GM12891 (cell line): ENCODE data around the gene TTC28.

Source experiments
- DNase-seq: peaks from one replicate; pipeline ENCODE4 v3.0.0; 2011; ENCODE audit warnings: low spot score; ENCODE audit not compliant: insufficient read length
- FAIRE-seq: peaks from 2 replicates; lab custom pipeline; 2011; peaks lifted over from hg19 to GRCh38; lab: Jason Lieb, UNC
- PAX5 ChIP-seq: IDR thresholded peaks from 2 replicates; pipeline ENCODE4 v1.6.1; 2011; ENCODE audit warnings: low read length, moderate library complexity, mild to moderate bottlenecking; ENCODE audit not compliant: insufficient read depth, severe bottlenecking
- POLR2A ChIP-seq: IDR thresholded peaks from 2 replicates; pipeline ENCODE4 v1.6.1; 2011; ENCODE audit warnings: low read depth, low read length, control low read depth
- POLR2AphosphoS5 ChIP-seq: IDR thresholded peaks from 2 replicates; pipeline ENCODE4 v1.6.1; 2011; ENCODE audit warnings: low read depth, low read length, control low read depth
- POU2F2 ChIP-seq: IDR thresholded peaks from 2 replicates; pipeline ENCODE4 v1.6.1; 2011; ENCODE audit warnings: low read depth, mild to moderate bottlenecking, control low read depth, low read length, moderate library complexity
- SPI1 ChIP-seq: IDR thresholded peaks from 2 replicates; pipeline ENCODE4 v1.6.1; 2011; ENCODE audit warnings: low read depth, low read length, control low read depth
- TAF1 ChIP-seq: IDR thresholded peaks from 2 replicates; pipeline ENCODE4 v1.6.1; 2011; ENCODE audit warnings: low read depth, low read length, control low read depth

Gene TTC28

GRCh38 chr22:28296452-28296851 lies 383.2 kb downstream of the TTC28 start:
- FAIRE-seq (no peak), DNase-seq (no peak)
- no peak for TF ChIP-seq SPI1
- TF ChIP-seq TAF1 = no peak
- no peak for TF ChIP-seq POLR2A
- no peak for TF ChIP-seq PAX5
- TF ChIP-seq POU2F2 = no peak
- no peak for TF ChIP-seq POLR2AphosphoS5

- DNase-seq (no peak), FAIRE-seq (no peak)
- TF ChIP-seq POU2F2 (no peak), PAX5 (no peak), POLR2A (no peak), TAF1 (no peak), POLR2AphosphoS5 (no peak), SPI1 (no peak)
These were observed 396.5 kb downstream of the TTC28 start for GRCh38 chr22:28283068-28283654.

GRCh38 chr22:28282405-28283067 lies 397.1 kb downstream of the TTC28 start:
- no peak for FAIRE-seq
- no peak for TF ChIP-seq TAF1
- TF ChIP-seq SPI1 = no peak
- TF ChIP-seq POLR2AphosphoS5 = no peak
- no peak for TF ChIP-seq PAX5
- no peak for TF ChIP-seq POLR2A
- TF ChIP-seq POU2F2 = no peak
- no peak for DNase-seq

GRCh38 chr22:28279888-28280287 lies 399.8 kb downstream of the TTC28 start:
- no peak for TF ChIP-seq SPI1
- TF ChIP-seq POLR2A = no peak
- no peak for TF ChIP-seq POLR2AphosphoS5
- TF ChIP-seq TAF1 = no peak
- no peak for TF ChIP-seq PAX5
- no peak for TF ChIP-seq POU2F2
- FAIRE-seq (no peak), DNase-seq (no peak)

GRCh38 chr22:28269277-28269676 lies 410.4 kb downstream of the TTC28 start:
- DNase-seq (no peak), FAIRE-seq (no peak)
- TF ChIP-seq POLR2AphosphoS5 (no peak), PAX5 (no peak), POLR2A (no peak), TAF1 (no peak), POU2F2 (no peak), SPI1 (no peak)

- TF ChIP-seq POLR2AphosphoS5 (no peak), PAX5 (no peak), POU2F2 (no peak), SPI1 (no peak), POLR2A (no peak), TAF1 (no peak)
- DNase-seq (no peak), FAIRE-seq (no peak)
These were observed 410.8 kb downstream of the TTC28 start for GRCh38 chr22:28268850-28269249.

- FAIRE-seq (no peak), DNase-seq (no peak)
- TF ChIP-seq SPI1 = no peak
- TF ChIP-seq POLR2A = no peak
- no peak for TF ChIP-seq PAX5
- no peak for TF ChIP-seq TAF1
- TF ChIP-seq POU2F2 = no peak
- TF ChIP-seq POLR2AphosphoS5 = no peak
These were observed 411.5 kb downstream of the TTC28 start for GRCh38 chr22:28268171-28268570.

- TF ChIP-seq POLR2A (no peak), POLR2AphosphoS5 (no peak), SPI1 (no peak), PAX5 (no peak), TAF1 (no peak)
These were observed 419.0 kb downstream of the TTC28 start for GRCh38 chr22:28260619-28261018.

GRCh38 chr22:28259774-28260312 lies 419.8 kb downstream of the TTC28 start:
- TF ChIP-seq PAX5 = no peak
- no peak for TF ChIP-seq TAF1
- TF ChIP-seq POLR2A = no peak
- TF ChIP-seq POLR2AphosphoS5 = no peak
- no peak for TF ChIP-seq SPI1
- no peak for TF ChIP-seq POU2F2
- FAIRE-seq (no peak), DNase-seq (no peak)

More at GRCh38 chr22:28260619-28261018, 419.0 kb downstream of the TTC28 start:
- FAIRE-seq (no peak), DNase-seq (no peak)
